SH-SY5Y (cell line): ENCODE measurements around the gene KRTAP13-2.

Experiments used
- GATA2 ChIP-seq: IDR thresholded peaks from 2 replicates; pipeline ENCODE4 v1.6.1; 2011; ENCODE audit warnings: mild to moderate bottlenecking, low read depth, low read length
- GATA3 ChIP-seq: IDR thresholded peaks from 2 replicates; pipeline ENCODE4 v1.6.1; 2011; ENCODE audit warnings: low read depth, mild to moderate bottlenecking, low read length, moderate library complexity

The KRTAP13-2 gene

GRCh38 chr21:30372139-30372770 is at the start of gene KRTAP13-2:
TSS of gene KRTAP13-2 (minus strand) at chr21:30372271. CDS start at chr21:30372213, 58 bp downstream.
- TF ChIP-seq GATA2 (no peak), GATA3 (no peak)

- no peak for TF ChIP-seq GATA2
Observed at GRCh38 chr21:30415993-30416392, 43.9 kb upstream of the KRTAP13-2 start.

- TF ChIP-seq GATA2: no peak
- TF ChIP-seq GATA3: no peak
Observed at GRCh38 chr21:30408782-30409494, 36.9 kb upstream of the KRTAP13-2 start.

- TF ChIP-seq GATA2 (no peak), GATA3 (no peak)
Observed at GRCh38 chr21:30395731-30396130, 23.7 kb upstream of the KRTAP13-2 start, which contains the start of gene KRTAP13-1. TSS of gene KRTAP13-1 (plus strand) at chr21:30396031. CDS start at chr21:30396087, 56 bp downstream.

- TF ChIP-seq GATA3 (no peak), GATA2 (no peak)
Observed at GRCh38 chr21:30391492-30392025, 19.5 kb upstream of the KRTAP13-2 start.

- TF ChIP-seq GATA2: no peak
Observed at GRCh38 chr21:30382201-30382600, 10.1 kb upstream of the KRTAP13-2 start.

GRCh38 chr21:30355906-30356305 is 16.2 kb downstream of the KRTAP13-2 start:
- TF ChIP-seq GATA3 (no peak), GATA2 (no peak)

- TF ChIP-seq GATA2: no peak
- no peak for TF ChIP-seq GATA3
Observed at GRCh38 chr21:30354308-30355005, 17.6 kb downstream of the KRTAP13-2 start.

- TF ChIP-seq GATA2 (no peak), GATA3 (no peak)
Observed at GRCh38 chr21:30351534-30351933, 20.5 kb downstream of the KRTAP13-2 start.

GRCh38 chr21:30349572-30349971 is 22.5 kb downstream of the KRTAP13-2 start:
- TF ChIP-seq GATA3 (no peak), GATA2 (no peak)

GRCh38 chr21:30348506-30348905 is 23.6 kb downstream of the KRTAP13-2 start, which contains the start of gene KRTAP23-1:
TSS of gene KRTAP23-1 (minus strand) at chr21:30348606. CDS start at chr21:30348606, 0 bp downstream.
- TF ChIP-seq GATA2 (no peak), GATA3 (no peak)

- TF ChIP-seq GATA3 (no peak), GATA2 (no peak)
Observed at GRCh38 chr21:30345014-30345413, 27.1 kb downstream of the KRTAP13-2 start.

GRCh38 chr21:30340714-30341573 is 31.1 kb downstream of the KRTAP13-2 start:
- TF ChIP-seq GATA2 (no peak), GATA3 (no peak)
